Keratinocyte (primary cell): ENCODE measurements around the gene KCTD8.

Experiments used
- CTCF ChIP-seq, 3 experiments: IDR thresholded peaks in 1 of 3; conservative IDR thresholded peaks in 1 of 3; optimal IDR thresholded peaks in 1 of 3; 2 replicates in 2 of 3; 3 replicates in 1 of 3; pipeline versions ENCODE3 to v1.5.1; 2011; ENCODE audit warnings: low read length in 3 of 3, mild to moderate bottlenecking in 3 of 3, moderate library complexity in 2 of 3, control low read depth in 1 of 3, inconsistent platforms in 1 of 3; ENCODE audit not compliant: insufficient read depth in 2 of 3; ENCODE audit errors: extremely low read depth in 1 of 3
- EZH2 ChIP-seq: IDR thresholded peaks from one replicate; pipeline ENCODE4 v1.6.1; 2012; ENCODE audit warnings: inconsistent platforms, mild to moderate bottlenecking, low read length, moderate library complexity

GRCh38 chr4:44232262-44232661, 216.3 kb downstream of the KCTD8 start:
- TF ChIP-seq CTCF (optimal IDR thresholded peaks at IDR 0.05 in 1 of 3, IDR thresholded peaks at IDR 0.05 in 1 of 3, conservative IDR thresholded peaks at IDR 0.05 in 1 of 3; ENCODE audit: extremely low read depth in 1 of 3, insufficient read depth in 2 of 3, low read length in 3 of 3) (no peak), EZH2 (no peak)
